GM18951 (cell line): ENCODE measurements around the gene TMEM165.

Source experiments
- POLR2A ChIP-seq: IDR thresholded peaks from 4 replicates; pipeline ENCODE4 v1.6.1; 2011; ENCODE audit warnings: mild to moderate bottlenecking; ENCODE audit not compliant: insufficient read length, insufficient read depth; ENCODE audit errors: extremely low read depth
- in situ Hi-C: fragments of 300-500 bp; cut with MboI; formaldehyde crosslinking; loops from one replicate; pipeline ENCODE4 v1.12.0; 2022; ENCODE audit warnings: low sequenced_read_pairs, mixed read lengths, inconsistent platforms; ENCODE audit not compliant: unreplicated experiment

Gene TMEM165

DNA sequence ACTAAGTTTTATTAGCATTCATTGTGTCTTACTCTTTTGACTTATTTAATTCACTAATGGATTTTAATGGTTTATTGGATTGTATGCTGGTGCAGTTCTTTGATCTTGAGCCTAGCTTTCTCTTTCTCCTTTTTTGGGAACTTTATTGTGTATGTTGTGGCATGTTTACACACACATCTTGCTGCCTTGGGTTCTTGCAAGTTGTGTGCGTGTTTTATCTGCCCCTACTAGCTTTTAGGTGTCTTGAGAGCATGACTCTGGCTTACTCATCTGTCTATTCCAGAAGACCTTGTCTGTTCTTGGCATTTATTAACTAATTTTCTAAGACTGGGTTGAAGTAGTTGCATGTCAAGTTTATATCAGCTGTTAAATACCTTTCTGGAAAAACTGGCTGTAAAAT, 2.7 kb downstream of the TMEM165 start:
- no peak for TF ChIP-seq POLR2A
- in situ Hi-C loops, result no loop called here

DNA sequence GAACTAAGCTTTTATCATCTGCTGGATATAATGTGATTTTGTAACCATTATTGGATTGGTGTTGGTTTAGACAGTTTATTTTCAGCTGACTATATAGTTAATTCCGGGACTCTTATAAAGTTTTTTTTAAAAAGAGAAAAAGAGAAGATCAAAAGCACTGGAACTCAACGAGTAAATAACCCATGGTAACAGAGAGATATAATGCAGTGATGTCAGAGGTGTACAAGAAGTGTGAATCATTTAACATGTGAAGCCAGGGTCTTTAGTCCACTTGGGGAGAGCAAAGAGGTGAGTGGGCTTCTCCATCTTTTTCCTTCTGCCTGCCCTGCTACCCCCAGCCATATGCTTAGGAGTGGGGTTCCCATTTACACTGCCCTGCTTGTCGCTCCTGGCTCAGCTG, 3.2 kb downstream of the TMEM165 start:
- in situ Hi-C loops, result no loop called here
- TF ChIP-seq POLR2A, result no peak

DNA sequence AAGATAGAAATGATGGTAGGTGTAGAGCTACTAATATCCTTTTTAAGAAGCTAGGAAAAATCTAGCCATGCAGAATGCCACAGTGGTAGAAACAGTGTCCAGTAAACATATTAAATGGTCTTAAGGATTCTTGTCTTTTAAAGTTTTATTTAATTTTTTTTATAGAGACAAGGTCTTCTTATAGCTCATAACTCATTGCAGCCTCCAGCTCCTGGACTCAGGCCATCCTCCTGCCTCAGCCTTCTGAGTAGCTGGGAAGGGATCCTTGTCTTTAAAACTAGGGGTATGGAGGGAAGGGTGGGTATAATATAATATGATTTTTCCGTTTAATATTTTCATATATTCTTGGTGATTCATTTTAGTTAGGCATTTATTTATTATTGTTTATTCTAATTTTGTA, 3.8 kb downstream of the TMEM165 start:
- in situ Hi-C loops, result no loop called here
- TF ChIP-seq POLR2A, result no peak

DNA sequence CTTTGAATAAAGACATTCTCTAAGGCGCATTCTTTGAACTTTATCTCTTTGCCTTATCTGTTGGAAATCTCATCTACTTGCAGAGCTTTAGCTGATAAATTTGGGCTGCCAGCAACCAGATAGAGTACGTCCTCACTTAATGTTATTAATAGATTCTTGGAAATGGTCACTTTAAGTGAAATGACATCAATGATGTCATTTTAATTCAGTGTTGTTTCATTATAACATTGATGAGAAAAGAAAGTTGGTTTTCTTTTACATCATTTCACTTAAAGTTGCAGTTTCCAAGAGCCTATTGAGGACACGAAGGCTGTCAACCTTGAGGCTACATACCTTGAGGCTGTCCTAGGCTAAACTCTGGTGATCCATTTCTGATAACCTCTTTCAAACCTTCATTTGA, 9.3 kb downstream of the TMEM165 start:
- in situ Hi-C loops, result loop anchor here (25.0 kb wide), 2 partner anchors 332 to 457 kb away; partner anchors contain the start of gene EXOC1
- TF ChIP-seq POLR2A, result no peak

DNA sequence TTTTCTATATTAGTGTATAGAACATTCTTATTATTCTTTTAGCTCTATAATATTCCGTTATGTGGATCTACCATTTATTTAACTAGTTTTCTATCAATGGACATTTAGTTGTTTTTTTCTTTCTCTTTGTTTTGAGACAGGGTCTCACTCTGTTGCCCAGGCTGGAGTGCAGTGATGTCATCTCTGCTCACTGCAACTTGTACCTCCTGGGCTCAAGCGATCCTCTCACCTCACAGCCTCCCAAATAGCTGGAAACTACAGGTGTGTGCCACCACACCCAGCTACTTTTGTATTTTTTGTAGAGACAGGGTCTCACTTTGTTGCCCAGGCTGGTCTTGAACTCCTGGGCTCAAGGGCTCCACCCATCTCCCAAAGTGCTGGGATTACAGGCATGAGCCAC, 10.8 kb downstream of the TMEM165 start:
- in situ Hi-C loops, result loop anchor here (25.0 kb wide), 2 partner anchors 331 to 456 kb away; partner anchors contain the start of gene EXOC1
- no peak for TF ChIP-seq POLR2A

DNA sequence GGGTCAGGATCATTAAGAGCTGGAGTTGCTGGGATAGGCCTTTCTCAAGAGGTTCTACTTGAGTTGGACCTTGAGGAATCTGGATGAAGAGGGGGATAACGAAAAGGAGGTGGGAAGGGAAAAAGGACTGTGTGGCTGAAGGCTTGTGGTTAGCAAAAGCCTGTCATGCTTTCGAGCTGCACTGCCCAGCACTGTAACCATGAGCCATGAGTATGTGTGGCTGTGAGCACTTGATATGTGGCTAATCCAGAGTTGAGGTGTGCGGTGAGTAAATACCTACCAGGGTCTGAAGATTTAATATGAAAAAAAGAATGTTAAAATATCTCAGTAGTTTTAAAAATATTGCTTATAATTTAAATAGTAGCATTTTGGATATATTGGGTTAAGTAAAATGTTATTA, 11.4 kb downstream of the TMEM165 start:
- in situ Hi-C loops, result loop anchor here (25.0 kb wide), 2 partner anchors 330 to 455 kb away; partner anchors contain the start of gene EXOC1
- no peak for TF ChIP-seq POLR2A

DNA sequence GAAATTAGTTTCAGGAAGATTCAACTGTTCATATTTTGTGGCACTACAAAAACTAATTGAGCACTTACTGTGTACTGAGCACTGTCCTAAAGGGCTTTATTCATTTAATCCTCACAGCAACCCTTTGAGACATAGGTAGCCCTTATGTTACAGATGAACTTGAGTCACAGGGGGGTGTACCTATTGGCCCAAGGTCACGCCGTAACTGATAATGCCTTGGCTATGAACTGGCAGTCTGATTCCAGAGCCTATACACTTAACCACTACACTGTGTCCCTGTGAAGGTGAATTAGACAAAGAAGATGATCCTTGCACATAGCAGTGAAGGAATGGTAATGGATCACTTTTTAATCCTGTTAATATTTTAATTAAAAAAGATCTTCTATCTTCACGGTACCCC, 12.0 kb downstream of the TMEM165 start:
- in situ Hi-C loops, result loop anchor here (25.0 kb wide), 2 partner anchors 330 to 455 kb away; partner anchors contain the start of gene EXOC1

DNA sequence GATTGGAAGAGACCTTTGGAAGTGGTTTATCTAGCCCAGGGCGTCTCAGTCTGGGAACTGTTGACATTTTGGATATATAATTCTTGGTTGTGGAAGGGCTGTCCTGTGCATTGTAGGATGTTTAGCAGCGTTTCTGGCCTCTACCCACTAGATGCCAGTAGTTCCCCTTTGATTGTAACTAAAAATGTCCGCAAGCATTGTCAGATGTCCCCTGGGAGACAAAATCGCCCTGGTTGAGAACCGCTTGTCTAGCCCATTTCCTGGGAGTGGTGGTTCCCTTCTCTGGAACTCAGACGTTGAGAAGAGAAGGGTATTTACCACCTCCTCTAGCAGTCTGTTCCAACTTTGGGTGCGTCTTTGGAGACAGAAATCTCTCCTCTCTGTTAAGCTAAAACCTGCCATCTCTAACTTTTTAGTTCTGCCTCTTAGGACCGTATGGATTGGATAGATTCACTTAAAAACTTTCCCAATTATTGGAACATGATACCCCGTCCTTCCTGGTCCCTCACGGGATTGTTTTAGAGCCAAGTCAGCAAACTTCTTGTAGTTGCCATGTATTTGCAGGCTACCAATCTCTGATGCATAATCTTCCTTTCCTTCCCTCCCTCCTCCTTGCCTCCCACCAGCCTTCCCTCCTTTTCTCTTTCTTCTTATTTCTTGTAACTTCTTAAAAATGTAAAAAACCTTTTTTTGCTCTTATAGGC, 13.9 kb downstream of the TMEM165 start:
- in situ Hi-C loops, result loop anchor here (25.0 kb wide), 2 partner anchors 328 to 453 kb away; partner anchors contain the start of gene EXOC1
- TF ChIP-seq POLR2A, result no peak

More for the DNA sequence above, 12.0 kb downstream of the TMEM165 start:
- TF ChIP-seq POLR2A, result no peak

DNA sequence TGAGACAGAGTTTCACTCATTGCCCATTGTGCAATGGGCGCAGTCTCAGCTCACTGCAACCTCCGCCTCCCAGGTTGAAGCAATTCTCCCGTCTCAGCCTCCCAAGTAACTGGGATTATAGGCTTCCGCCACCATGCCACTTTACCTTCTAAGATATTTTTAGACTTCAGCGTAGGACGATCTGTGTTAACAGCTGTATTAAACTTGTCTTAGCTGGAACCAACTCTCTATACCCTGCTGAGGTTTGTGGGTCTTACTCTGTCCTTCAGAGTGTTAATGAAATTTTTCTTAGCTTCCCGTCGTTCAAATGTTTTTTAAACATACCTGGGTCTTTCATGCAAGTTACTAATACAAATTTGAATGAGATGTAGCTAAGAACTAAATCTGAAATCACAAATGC, 14.7 kb downstream of the TMEM165 start:
- no peak for TF ChIP-seq POLR2A
- in situ Hi-C loops, result loop anchor here (25.0 kb wide), 2 partner anchors 327 to 452 kb away; partner anchors contain the start of gene EXOC1

DNA sequence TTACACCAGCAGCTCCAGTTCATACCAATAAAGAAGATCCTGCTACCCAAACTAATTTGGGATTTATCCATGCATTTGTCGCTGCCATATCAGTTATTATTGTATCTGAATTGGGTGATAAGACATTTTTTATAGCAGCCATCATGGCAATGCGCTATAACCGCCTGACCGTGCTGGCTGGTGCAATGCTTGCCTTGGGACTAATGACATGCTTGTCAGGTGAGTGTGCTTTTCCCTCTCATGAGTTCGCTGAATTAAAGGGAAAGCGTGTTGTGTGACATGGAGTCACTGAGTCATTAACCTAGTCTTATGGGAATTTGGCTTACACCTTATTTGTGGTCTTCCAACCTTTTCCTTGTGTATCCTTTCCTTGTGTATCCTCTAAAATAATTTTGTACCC, 15.9 kb downstream of the TMEM165 start:
- TF ChIP-seq POLR2A, result no peak
- in situ Hi-C loops, result loop anchor here (25.0 kb wide), 2 partner anchors 326 to 451 kb away; partner anchors contain the start of gene EXOC1

DNA sequence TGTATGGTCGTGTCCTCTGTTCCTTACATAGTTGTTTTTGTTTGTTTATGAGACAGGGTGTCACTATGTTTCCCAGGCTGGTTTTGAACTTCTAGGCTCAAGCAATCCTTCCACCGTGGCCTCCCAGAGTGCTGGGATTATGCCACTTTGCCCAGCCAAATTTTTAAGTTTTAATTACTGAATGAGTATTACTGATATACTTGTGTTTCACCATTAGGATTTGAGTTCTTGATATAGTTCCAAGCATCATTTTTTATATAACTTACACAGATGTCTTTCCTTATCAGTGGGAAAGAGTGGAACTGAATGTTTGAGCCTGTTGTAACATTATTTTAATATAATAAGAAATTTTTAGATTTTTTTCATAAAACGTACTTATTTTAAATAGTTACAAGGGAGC, 20.4 kb downstream of the TMEM165 start:
- in situ Hi-C loops, result loop anchor here (25.0 kb wide), 2 partner anchors 321 to 446 kb away; partner anchors contain the start of gene EXOC1

DNA sequence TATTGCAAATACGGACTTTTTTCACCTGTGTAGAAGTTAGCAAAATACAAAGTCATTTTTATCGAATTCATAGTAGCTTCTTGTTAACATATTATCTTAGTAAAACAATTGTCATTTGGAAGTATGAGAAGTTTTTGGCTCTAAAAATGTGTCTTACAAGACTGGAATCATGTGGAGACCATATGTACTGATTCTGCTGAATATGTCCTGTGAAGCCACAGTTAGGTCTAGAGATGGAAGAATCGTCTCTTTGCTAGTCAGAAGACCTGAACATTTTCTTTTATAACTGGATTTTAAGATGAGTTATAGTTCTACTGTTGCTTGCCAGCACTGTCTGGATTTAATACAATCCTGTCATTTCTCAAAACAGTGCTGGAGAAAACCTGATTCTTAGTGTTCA, 29.0 kb downstream of the TMEM165 start:
- in situ Hi-C loops, result loop anchor here (25.0 kb wide), 2 partner anchors 313 to 438 kb away; partner anchors contain the start of gene EXOC1
- TF ChIP-seq POLR2A, result no peak

More for the DNA sequence above, 20.4 kb downstream of the TMEM165 start:
- TF ChIP-seq POLR2A, result no peak

DNA sequence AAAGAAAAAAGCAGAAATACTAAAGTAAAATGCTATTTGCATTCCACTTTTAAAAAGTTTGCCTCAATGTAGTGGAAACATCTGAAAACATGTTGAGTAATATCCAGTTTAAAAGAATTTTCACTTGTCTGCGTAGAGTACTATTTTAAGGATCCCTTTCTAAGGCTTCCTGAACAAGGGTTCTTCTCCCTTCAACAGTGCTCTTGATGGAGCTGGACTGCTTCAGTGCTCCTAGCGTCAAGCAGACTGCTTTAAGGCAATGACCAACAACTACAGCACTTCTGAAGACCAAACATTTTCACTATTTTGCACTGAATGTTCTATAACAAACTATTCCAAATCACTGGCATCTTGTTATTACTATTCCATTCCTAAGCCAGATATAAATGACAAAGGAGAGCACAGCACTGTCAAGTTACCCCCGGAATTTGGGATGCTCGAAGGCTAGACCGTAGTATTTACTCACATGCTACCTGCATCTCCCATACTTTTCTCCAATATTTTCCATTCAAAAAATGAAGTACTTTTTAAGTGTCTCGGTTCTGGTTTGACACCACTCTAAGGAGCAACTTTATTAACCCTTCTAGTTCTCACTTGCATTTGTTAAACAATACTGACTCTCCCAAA, 36.1 kb downstream of the TMEM165 start:
- no peak for TF ChIP-seq POLR2A
- in situ Hi-C loops, result no loop called here
